ENCODE results near the gene ADAM8.
"Not testable (repeated sequence)": the region's sequence is repeated elsewhere in the genome, so short reads cannot be mapped to it uniquely, and the experiment has no call there.

ADAM8 gene

DNA sequence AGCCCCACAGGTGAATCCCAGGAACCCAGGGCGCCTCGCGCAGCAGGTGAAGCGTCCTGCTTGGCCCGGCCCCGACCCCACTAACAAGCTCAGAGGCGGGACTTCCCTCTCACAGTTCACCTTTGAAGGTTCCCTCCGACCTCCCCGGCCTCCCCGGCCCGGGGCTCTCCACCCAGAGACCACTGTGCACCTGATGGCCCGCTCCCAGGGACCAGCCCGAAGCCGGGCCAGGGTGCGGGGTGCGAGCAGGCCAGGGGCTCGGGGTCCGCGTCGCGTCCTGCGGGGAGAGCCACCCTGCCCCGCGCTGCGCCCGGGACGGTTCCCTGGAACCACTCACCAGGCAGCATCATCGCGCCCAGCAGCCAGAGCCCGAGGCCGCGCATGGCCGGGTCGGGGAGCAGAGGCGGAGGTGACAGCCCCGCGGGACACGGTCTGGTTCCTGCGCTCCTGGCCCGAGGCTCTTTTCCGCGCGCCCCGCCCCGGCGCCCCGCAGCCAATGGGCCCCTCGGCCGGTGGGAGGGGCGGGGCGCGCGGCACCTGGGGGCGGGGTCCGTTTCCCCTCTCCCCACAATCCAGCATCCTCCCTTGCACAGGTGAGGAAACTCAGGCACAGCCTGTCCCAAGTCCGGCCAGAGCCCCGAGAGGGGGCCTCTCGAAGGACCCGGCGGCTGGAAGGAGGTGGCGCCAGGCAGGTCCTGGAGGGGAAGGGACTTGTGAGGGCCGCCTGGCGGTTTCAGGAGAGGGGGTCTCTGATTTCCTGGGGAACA, at the start of gene ADAM8:
ADAM8 (minus strand) TSS at position 434 of the 767 bp plus-strand sequence; CDS start at position 383, 51 bp downstream.
- DNase-seq (ENCODE audit: low read depth, low spot score), result no peak

DNA sequence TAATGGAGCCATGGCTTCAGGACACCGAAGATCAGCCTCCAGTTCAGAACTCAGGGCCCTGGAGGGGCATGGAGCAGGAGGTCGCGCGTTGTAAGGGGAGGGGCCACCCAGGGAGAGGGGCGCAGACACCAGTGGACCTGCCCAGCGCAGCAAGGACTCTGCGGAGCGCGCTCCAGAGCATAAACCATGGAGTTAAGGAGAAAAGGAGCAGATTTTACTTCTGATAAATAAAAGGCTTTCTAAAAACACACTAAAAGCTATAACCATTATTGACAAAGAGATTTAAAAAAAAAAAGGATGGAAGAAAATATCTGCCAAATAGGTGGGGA, 49.5 kb upstream of the ADAM8 start:
- DNase-seq (ENCODE audit: low read depth, low spot score), result no peak

- DNase-seq (ENCODE audit: low read depth, low spot score), result no peak
These were observed 49.0 kb upstream of the ADAM8 start for GRCh38 chr10:133325440-133326222.

- no peak for DNase-seq (ENCODE audit: low read depth, low spot score)
These were observed 48.2 kb upstream of the ADAM8 start for GRCh38 chr10:133324857-133325260.

- DNase-seq (ENCODE audit: low read depth, low spot score), result no peak
These were observed 47.6 kb upstream of the ADAM8 start for GRCh38 chr10:133324198-133324792.

DNA sequence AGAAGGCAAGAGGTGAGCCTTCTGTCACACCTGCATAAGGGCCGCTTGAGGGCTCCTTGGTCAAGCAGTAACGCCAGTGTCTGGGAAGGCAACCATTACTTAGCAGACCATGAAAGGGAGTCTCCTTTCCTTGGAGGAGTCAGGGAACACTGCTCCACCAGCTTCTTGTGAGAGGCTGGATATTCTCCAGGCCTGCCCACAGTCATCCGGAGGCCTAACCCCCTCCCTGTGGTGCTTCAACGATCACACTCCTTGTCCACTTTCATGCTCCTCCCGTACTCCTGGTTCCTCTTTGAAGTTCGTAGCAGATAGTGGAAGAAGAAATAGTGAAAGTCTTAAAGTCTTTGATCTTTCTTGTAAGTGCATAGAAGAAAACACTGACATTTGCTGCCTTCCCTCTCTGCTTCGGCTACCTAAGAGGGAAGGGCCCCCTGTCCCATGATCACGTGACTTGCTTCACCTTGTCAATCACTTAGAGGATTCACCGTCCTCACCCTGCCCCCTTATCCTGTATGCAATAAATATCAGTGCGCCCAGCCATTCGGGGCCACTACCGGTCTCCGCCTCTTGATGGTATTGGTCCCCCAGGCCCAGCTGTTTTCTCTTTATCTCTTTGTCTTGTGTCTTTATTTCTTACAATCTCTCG, 45.5 kb upstream of the ADAM8 start:
- not testable (repeated sequence) for DNase-seq (ENCODE audit: low read depth, low spot score)

DNA sequence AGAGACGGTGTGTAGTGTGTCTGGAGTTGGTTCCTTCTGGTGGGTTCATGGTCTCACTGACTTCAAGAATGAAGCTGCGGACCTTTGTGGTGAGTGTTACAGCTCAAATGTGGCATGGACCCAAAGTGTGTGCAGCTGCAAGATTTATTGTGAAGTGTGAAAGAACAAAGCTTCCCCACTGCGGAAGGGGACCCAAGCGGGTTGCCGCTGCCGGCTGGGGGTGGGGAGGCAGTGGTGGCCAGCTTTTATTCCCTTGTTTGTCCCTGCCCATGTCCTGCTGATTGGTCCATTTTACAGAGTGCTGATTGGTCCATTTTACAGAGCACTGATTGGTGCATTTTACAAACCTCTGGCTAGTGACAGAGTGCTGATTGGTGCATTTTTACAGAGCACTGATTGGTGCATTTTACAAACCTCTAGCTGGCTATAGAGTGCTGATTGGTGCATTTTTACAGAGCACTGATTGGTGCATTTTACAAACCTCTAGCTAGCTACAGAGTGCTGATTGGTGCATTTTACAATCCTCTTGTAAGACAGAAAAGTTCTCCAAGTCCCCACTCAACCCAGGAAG, 44.3 kb upstream of the ADAM8 start:
- DNase-seq (ENCODE audit: low read depth, low spot score), result not testable (repeated sequence)

- no peak for DNase-seq (ENCODE audit: low read depth, low spot score)
These were observed 41.9 kb upstream of the ADAM8 start for GRCh38 chr10:133318494-133319127.

GRCh38 chr10:133316732-133317131, 40.1 kb upstream of the ADAM8 start:
- no peak for DNase-seq (ENCODE audit: low read depth, low spot score)

DNA sequence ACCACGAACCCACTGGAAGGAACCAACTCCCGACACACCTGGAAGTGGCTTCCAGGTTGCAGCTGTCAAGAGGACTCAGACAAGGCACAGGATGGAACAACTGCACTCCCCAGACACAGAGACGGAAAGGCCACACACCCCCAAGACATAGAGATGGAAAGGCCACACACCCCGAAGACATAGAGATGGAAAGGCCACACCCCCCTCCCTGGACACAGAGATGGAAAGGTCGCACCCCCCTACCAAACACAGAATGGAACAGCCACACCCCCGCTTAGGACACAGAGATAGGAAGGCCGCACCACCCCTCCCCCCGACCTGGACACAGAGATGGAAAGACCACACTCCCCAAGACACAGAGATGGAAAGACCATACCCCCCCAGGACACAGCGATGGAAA, 39.6 kb upstream of the ADAM8 start:
- no peak for DNase-seq (ENCODE audit: low read depth, low spot score)

DNA sequence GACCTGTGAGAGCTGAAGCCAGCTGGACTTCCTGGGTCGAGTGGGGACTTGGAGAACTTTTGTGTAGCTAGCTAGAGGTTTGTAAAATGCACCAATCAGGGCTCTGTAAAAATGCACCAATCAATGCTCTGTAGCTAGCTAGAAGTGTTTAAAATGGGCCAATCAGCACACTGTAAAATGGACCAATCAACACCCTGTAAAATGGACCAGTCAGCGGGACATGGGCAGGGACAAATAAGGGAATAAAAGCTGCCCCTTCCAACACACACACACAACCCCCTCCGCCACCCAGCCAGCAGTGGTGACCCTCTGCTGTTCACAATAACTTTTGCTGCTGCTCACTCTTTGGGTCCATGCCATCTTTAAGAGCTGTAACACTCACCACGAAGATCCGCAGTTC, 39.2 kb upstream of the ADAM8 start:
- no peak for DNase-seq (ENCODE audit: low read depth, low spot score)

DNA sequence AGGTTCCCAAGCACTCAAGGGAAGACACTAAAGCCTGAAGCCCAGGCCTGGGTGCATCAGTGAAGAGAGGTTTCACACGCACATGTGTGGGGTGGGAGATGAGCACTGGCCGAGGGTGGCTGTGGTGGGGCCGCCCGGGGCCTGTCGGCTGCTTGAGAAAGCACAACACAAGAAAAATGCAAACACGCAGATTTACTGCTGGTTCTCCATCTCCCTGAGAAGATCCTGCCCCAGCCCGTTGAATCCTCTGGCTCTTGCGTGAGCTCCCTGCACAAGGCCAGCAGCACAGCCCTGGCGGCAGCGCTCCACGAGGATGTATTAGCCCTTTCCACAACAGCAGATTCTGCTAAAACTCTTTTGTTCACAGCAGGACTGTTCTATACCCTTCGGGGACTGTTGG, 38.2 kb upstream of the ADAM8 start:
- DNase-seq (ENCODE audit: low read depth, low spot score), result no peak

DNA sequence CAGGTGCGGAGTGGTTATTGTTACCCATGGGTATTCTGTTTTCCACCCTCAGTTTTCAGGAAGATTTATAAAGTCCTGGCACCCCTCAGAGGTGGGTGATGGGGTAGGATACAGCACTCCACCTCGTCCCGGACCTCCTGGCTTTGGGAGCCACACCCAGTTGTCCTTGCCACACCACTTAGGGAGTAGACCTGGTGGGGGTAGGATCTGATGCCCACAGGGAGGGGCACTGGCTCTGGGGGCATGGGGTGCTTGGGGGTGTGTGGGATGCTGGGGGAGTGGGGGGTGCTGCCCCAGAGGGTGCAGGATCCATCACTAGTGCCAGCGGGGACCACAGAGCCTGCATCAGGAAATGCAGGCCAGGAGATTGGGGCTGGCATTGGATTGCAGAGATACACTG, 36.5 kb upstream of the ADAM8 start:
- DNase-seq (ENCODE audit: low read depth, low spot score), result no peak

DNA sequence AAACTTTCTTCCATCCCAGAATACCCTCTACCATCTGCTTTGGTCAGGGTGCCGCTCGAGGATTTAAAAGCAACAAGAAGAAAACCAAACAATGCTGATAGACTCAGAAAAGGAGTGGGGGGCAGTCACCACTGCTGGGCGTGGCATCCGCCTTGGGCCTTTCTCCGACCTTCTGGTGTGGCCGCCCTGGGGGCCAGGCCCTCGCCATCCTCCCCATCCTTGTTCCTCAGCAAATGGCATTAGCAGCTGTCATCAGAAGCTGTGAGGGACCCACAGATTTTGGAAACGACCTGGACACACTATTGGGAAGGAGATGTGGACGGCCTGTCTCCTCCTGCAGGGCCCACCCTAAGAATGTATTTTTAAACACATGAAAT, 36.1 kb upstream of the ADAM8 start:
- no peak for DNase-seq (ENCODE audit: low read depth, low spot score)

- no peak for DNase-seq (ENCODE audit: low read depth, low spot score)
These were observed 35.5 kb upstream of the ADAM8 start for GRCh38 chr10:133312016-133312768.

GRCh38 chr10:133311570-133311969, 34.9 kb upstream of the ADAM8 start:
- DNase-seq (ENCODE audit: low read depth, low spot score), result no peak

DNA sequence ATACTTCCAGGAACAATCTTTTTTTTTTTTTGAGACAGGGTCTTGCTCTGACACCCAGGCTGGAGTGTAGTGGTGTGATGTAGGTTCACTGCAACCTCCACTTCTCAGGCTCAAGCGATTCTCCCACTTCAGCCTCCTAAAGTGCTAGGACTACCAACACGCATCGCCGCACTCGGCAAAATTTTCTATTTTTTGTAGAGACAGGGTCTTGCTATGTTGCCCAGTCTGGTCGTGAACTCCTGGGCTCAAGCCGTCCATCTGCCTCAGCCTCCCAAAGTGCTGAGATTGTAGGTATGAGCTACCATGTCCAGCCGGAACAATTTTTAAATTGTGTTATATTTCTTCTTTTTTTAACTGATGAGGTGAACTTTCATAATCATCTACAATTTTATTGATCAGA, 34.1 kb upstream of the ADAM8 start:
- no peak for DNase-seq (ENCODE audit: low read depth, low spot score)

GRCh38 chr10:133310399-133310755, 33.7 kb upstream of the ADAM8 start:
- DNase-seq (ENCODE audit: low read depth, low spot score), result no peak

DNA sequence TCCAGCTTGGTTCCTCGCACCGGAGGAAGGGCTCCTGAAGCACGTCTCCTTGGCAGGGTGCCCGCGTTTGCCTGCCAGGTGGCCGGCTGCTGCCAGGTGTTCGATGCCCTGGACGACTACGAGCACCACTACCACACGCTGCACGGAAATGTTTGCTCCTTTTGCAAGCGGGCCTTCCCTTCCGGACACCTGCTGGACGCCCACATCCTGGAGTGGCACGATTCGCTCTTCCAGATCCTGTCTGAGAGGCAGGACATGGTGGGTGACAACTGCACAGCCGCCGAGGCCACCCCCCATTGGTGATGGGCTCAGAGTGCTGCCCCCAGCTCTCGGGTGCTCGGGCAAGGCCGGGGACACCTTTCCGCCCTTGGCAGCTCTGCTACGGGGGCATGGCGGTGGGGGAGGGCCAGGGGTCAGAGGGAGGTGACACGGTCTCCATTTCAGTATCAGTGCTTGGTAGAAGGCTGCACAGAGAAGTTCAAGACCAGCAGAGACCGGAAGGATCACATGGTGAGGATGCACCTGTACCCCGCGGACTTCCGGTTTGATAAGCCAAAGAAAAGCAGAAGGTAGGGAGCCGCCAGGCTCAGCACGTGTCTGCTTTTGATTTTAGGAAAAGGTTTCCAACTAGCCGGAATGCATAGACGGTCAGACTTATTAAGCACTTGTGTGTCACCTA, 33.2 kb upstream of the ADAM8 start:
- DNase-seq (ENCODE audit: low read depth, low spot score), result no peak

DNA sequence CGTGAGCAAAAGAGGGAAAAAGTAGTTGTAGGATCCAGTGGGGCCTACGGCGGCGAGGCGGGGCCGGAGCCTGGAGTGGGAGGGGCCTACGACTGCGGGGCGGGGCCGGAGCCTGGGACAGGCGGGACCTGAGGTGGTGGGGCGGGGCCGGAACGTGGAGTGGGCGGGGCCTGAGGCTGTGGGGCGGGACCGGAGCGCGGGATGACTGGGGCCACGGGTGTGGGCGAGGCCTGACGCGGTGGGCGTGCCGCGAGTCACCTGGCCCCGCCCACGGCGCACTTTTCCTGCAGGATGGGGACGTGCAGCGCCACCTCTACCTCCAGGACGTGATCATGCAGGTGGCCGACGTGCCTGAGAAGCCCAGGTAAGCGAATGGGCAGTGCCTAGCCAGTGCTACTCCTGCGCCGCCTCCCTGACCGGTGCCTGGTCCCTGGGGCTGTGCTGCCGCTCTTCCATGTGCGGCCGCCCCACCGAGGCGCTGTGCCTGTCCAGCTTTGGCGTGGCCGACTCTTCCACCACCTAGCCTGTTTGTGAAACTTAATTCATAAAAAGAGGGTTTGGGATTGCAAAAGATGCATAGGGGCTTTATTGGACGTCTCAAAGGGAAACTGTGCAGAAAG, 32.5 kb upstream of the ADAM8 start:
- no peak for DNase-seq (ENCODE audit: low read depth, low spot score)
